Muscle layer of duodenum (tissue), 2 donors: Measurements from ENCODE around the gene ADD2.
A peak's percentile ranks its signal among the peaks of the same experiment; 100 is the strongest.

Experiments
- H3K27ac ChIP-seq: one replicate; pipeline ENCODE4 v1.7.0; 2013; ENCODE audit warnings: mild to moderate bottlenecking, low read length
- H3K27me3 ChIP-seq: one replicate; pipeline ENCODE4 v1.7.0; 2013; ENCODE audit warnings: low read depth, mild to moderate bottlenecking, control low read depth, low read length
- H3K36me3 ChIP-seq, 2 donors: one replicate each; pipeline ENCODE4 v1.7.0; 2013; ENCODE audit warnings: low read length in 2 of 2, control low read depth in 1 of 2, mild to moderate bottlenecking in 1 of 2; ENCODE audit not compliant: insufficient read depth in 2 of 2, control insufficient read depth in 1 of 2
- H3K4me1 ChIP-seq, 2 donors: one replicate each; pipeline ENCODE4 v1.7.0; 2013; ENCODE audit warnings: low read length in 2 of 2, mild to moderate bottlenecking in 2 of 2, control low read depth in 1 of 2, moderate library complexity in 1 of 2; ENCODE audit not compliant: insufficient read depth in 2 of 2, control insufficient read depth in 1 of 2
- H3K4me3 ChIP-seq, 2 donors: one replicate each; pipeline ENCODE4 v1.7.0; 2013; ENCODE audit warnings: low read length in 2 of 2, low read depth in 1 of 2, mild to moderate bottlenecking in 1 of 2
- H3K9me3 ChIP-seq, 2 donors: one replicate each; pipeline ENCODE4 v1.7.0; 2013; ENCODE audit warnings: low read length in 2 of 2, control low read depth in 1 of 2, mild to moderate bottlenecking in 1 of 2; ENCODE audit not compliant: control insufficient read depth in 1 of 2
- donor health status: healthy.

Gene ADD2

DNA sequence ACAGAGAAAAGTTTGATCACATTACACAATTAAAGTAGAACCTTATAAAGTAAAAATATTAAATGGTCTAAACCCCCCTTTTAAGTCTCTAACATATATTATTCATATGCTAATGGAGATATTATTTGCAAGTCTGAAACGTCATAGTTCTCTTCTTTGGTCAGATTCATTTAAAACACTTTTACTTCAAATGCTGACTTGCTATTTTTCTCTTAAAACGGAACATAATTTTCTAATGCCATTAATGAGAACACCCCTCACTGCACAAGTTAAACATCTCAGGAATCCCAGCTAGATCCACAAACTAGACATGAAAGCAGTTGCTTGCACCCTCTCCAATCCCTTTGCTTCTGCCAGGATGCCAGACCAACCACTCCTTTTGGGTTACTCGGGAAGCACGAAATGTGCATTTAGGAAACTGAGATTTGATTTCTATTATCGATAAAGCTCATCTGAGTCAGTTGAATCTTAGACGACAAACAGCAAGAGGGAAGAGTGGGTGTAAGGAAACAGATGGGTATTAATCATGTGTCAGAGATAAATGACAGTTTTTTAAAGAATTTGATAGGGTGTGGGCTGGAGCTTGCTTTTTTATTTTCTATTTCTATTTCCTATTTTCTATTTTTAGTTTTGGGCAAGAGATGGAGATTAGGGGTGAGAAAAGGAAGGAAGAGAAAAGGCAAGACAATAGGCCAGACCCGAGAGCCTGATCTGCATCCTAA is 1.5 kb downstream of the ADD2 start:
- H3K4me3 ChIP-seq: peak overlapping the region; percentile 33 to 61
- H3K4me1 ChIP-seq: peaks cover 5 to 16% of the 10 kb centered on the region in 2 donors
- H3K9me3 ChIP-seq: no peaks in the 10 kb centered on the region
- peaks cover 39% of the 10 kb centered on the region for H3K27me3 ChIP-seq
- H3K36me3 ChIP-seq: no peaks in the 10 kb centered on the region
- H3K27ac ChIP-seq: no peak overlapping the region

DNA sequence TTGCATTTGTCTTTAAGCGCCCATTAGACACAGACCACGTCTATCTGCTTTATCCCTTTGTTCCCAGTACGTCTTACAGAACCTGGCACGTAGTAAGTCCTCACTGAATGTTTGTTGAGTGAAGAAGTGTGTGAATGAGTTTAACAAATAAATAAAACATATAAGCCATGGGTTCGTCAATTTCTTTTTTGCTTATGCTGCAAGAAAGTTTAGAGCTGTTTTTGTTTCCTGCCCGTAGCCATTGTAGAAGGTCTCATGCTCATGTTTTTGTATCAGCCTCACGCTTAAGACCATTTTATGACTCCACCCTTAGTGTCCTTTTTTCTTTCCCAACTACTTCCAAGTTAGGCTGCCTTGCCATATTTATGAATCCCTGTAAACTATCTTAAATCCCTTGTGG is 2.5 kb downstream of the ADD2 start:
- Histone ChIP-seq H3K4me1 (peaks cover 5 to 16% of the 10 kb centered on the region in 2 donors), H3K27me3 (peaks cover 39% of the 10 kb centered on the region), H3K27ac (no peak overlapping the region), H3K36me3 (no peaks in the 10 kb centered on the region), H3K4me3 (no peak overlapping the region), H3K9me3 (no peaks in the 10 kb centered on the region)

DNA sequence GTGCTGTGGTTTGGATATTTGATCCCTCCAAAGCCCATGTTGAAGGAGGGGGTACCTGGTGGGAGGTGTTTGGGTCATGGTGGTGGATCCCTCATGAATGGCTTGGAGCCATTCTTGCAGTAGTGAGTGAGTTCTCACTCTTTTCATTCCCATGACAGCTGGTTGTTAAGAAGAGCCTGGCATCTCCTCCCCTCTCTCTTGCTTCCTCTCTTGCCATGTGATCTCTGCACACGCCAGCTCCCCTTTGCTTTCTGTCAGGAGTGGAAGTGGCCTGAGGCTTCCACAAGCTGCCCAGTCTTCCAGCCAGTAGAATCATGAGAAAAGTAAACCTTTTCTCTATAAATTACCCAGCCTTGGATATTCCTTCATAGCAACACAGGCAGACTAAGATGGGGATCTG is 8.6 kb downstream of the ADD2 start:
- Histone ChIP-seq H3K4me3 (no peak overlapping the region), H3K4me1 (no peaks in the 10 kb centered on the region), H3K9me3 (no peaks in the 10 kb centered on the region), H3K27me3 (peaks cover 4% of the 10 kb centered on the region), H3K36me3 (no peaks in the 10 kb centered on the region), H3K27ac (no peak overlapping the region)

DNA sequence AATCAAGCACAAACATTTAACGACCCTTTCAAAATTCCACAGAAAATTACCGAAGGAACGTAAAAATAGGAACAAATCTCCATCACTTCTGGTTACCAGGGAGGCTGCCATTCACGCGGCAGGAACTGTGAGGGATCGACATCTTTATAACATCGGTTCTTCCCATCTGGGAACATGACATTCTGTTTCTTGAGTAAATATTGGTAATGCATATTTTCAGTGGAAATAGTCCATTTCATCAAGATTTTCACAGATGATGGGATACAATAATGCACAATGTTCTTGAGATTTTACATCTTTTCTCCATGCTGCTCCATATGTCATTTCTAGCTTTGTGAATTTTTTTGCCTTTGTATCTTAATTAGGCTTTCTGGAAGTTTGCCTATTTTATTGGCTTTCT is 10.0 kb downstream of the ADD2 start:
- H3K27me3 ChIP-seq: no peaks in the 10 kb centered on the region
- H3K27ac ChIP-seq: no peak overlapping the region
- H3K4me3 ChIP-seq: no peak overlapping the region
- no peaks in the 10 kb centered on the region for H3K36me3 ChIP-seq
- no peaks in the 10 kb centered on the region for H3K9me3 ChIP-seq
- H3K4me1 ChIP-seq: no peaks in the 10 kb centered on the region

DNA sequence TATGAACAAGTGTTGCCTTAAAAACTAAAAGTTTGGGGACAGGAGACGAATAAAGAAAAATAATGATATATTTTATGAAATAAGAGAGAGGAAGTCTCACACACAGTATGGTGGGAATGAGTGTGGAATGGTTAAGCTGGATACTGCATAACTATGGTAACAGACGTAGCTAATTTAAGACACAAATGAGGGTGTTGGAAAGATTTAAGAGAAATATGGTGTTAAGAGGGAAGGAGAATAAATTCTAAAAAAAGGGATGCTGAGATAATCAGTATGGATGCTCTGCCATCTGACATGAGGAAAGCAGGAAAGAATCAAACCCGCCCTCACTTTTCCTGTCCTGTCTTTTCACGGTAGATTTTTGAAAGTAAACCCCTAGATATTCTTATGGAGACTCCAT is 10.6 kb downstream of the ADD2 start:
- H3K4me1 ChIP-seq: no peaks in the 10 kb centered on the region
- no peaks in the 10 kb centered on the region for H3K9me3 ChIP-seq
- H3K27ac ChIP-seq: no peak overlapping the region
- H3K4me3 ChIP-seq: no peak overlapping the region
- no peaks in the 10 kb centered on the region for H3K27me3 ChIP-seq
- no peaks in the 10 kb centered on the region for H3K36me3 ChIP-seq

DNA sequence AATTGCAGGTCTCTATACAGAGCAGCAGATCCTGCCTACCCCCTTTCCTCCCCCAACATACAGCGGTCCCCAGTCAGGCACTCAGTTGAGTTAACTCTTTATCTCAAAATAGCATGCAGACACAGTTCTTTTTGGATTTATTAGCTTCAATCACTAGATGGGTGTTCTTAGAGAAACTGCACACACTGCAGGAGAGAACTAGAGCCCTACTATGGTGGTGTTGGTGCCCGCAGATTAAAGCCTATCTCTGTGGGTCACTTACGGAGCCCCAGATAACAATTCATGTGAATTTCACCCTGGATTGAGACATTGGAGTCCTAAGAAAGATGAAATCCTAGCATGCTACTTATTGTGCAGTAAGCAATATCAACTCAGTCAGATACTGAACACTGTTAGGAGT is 11.9 kb downstream of the ADD2 start:
- H3K9me3 ChIP-seq: no peaks in the 10 kb centered on the region
- H3K4me1 ChIP-seq: no peaks in the 10 kb centered on the region
- no peak overlapping the region for H3K4me3 ChIP-seq
- no peaks in the 10 kb centered on the region for H3K27me3 ChIP-seq
- no peak overlapping the region for H3K27ac ChIP-seq
- H3K36me3 ChIP-seq: no peaks in the 10 kb centered on the region

DNA sequence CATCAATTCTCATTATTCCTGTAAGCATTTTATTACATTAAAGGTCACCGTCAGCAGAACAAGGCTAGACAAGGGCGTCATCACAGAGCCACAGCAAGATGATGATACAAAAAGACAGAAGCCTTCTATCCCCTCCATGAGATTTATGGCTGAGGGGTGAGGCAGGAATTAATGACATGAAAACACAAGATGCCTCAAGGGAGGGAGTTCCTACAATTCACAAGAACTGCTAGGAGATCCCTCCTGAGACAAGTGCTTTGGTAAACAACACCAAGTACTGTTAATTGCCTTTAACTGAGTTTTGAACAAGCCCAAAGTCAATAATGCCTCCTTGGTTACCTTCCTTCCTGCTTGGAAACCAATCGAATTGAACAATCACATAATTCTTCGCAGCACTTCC is 14.1 kb downstream of the ADD2 start:
- Histone ChIP-seq H3K27ac (no peak overlapping the region), H3K4me1 (no peaks in the 10 kb centered on the region), H3K36me3 (no peaks in the 10 kb centered on the region), H3K27me3 (no peaks in the 10 kb centered on the region), H3K9me3 (no peaks in the 10 kb centered on the region), H3K4me3 (no peak overlapping the region)

DNA sequence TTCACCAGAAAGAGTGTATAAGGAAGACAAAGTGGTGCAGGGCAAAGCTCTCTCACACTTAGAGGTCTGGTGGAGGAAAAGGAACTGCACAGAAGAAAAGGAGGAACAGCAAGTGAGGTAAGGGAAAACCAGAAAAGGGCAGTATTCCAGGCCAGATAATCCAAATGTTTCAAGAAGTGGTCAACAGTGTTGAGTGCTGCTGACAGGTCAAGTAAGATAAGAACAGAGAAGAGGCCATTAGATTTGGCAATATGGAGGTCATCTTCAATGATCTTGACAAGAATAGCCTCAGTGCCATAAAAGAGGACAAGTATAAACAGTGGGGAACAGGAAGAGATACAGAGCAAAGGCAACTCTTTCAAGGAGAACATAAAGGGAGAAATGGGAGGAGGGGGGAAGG is 15.0 kb downstream of the ADD2 start:
- Histone ChIP-seq H3K4me3 (no peak overlapping the region), H3K4me1 (no peaks in the 10 kb centered on the region), H3K9me3 (no peaks in the 10 kb centered on the region), H3K27me3 (no peaks in the 10 kb centered on the region), H3K36me3 (no peaks in the 10 kb centered on the region), H3K27ac (no peak overlapping the region)

DNA sequence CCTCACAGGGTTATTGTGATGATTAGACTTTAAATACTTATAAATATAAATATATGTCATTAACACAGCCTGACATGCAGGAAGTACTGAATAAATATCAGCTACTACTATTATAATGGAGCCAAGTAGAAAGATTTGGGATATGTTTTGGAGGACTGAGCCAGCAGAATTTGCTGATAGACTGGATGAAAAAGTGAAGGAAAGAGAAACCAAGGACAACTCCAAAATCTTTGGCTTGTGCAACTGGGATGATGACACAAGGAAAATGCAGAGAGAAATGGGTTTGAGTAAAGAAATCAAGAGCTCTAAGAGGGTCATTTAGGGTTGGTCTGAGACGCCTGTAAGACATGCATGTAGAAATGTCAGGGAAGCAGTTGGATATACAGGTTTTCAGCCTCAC is 15.6 kb downstream of the ADD2 start:
- Histone ChIP-seq H3K27me3 (no peaks in the 10 kb centered on the region), H3K27ac (no peak overlapping the region), H3K4me3 (no peak overlapping the region), H3K9me3 (no peaks in the 10 kb centered on the region), H3K36me3 (no peaks in the 10 kb centered on the region), H3K4me1 (no peaks in the 10 kb centered on the region)

DNA sequence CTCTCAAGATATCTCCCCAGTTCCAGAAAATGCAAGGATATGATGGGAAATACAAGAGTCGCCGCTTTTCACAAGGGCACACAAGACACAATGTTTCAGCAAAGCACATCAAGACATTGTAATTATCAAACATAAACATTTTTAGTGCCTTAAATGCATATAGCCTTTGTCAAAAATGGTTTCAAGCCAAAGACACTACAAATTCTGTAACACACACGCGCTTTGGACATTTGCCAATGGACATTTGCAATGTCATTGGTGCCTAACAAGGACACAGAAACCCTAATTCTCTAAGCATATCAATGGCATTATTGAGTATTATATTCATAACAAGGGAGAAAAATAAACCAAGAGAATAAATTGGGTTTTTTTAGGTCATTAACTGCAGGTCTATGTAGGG is 16.1 kb downstream of the ADD2 start:
- Histone ChIP-seq H3K27me3 (no peaks in the 10 kb centered on the region), H3K9me3 (no peaks in the 10 kb centered on the region), H3K4me3 (no peak overlapping the region), H3K36me3 (no peaks in the 10 kb centered on the region), H3K27ac (no peak overlapping the region), H3K4me1 (no peaks in the 10 kb centered on the region)

DNA sequence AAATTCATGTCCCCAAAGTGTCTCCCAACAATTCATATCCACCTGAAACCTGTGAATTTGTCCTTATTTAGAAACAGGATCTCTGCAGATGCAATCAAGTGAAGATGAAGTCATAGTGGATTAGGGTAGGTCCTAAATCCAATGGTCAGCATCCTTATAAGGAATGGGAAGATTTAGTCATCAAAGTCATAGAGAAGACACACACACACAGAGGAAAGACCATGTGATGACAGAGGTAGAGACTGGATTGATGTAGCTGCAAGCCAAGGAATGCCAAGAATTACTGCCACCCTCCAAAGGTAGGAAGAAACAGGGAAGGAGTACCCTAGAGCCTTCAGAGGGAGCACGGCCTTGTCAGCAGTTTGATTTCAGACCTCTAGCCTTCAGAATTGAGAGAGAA is 17.7 kb downstream of the ADD2 start:
- Histone ChIP-seq H3K9me3 (no peaks in the 10 kb centered on the region), H3K27ac (no peak overlapping the region), H3K27me3 (no peaks in the 10 kb centered on the region), H3K4me1 (no peaks in the 10 kb centered on the region), H3K4me3 (no peak overlapping the region), H3K36me3 (no peaks in the 10 kb centered on the region)
